Upper lobe of right lung (tissue), 1 donor: ENCODE data around the gene GOLGA2. TPM values are rescaled to one million over a fixed set of nuclear protein-coding genes. Genes with fewer than 3 reads are reported as not detected.

ENCODE experiments used
- ATAC-seq: fragments of 200-7000 bp; cut with Tn5 transposase; one replicate; pipeline ENCODE4 v1.9.1; 2020; ENCODE audit warnings: mild to moderate bottlenecking, moderate library complexity
- DNase-seq: peaks from one replicate; pipeline ENCODE4 v3.0.0-alpha.2; 2020
- H3K27ac ChIP-seq: fragments of 200-600 bp; one replicate; pipeline ENCODE4 v1.8.0; 2022
- H3K27me3 ChIP-seq: fragments of 200-600 bp; one replicate; pipeline ENCODE4 v1.8.0; 2022; ENCODE audit warnings: mild to moderate bottlenecking
- H3K36me3 ChIP-seq: fragments of 200-600 bp; one replicate; pipeline ENCODE4 v1.8.0; 2022
- H3K4me1 ChIP-seq: fragments of 200-600 bp; one replicate; pipeline ENCODE4 v1.8.0; 2022
- H3K4me3 ChIP-seq: fragments of 200-600 bp; one replicate; pipeline ENCODE4 v1.8.0; 2022; ENCODE audit warnings: mild to moderate bottlenecking
- H3K9me3 ChIP-seq: fragments of 200-600 bp; one replicate; pipeline ENCODE4 v1.8.0; 2022
- intact Hi-C: fragments of 100-400 bp; cut with DNase I; formaldehyde crosslinking; loops from one replicate; pipeline ENCODE4 v1.11.0; 2022
- total RNA-seq: library from RNA; stranded (reverse); fragmentation: NEBNext Ultra II Directional; extraction: Animal tissue kit (Norgen Biotek cat#: 25700); gene quantifications from one replicate; pipeline ENCODE4 v1.2.1, GENCODE V29; 2021
- TF ChIP-seq, protein P1 (sequence below): fragments of 200-600 bp; IDR thresholded peaks from one replicate; pipeline ENCODE4 v1.8.0; 2022; ENCODE audit warnings: antibody characterized with exemption
- donor health status: DM: no; HTN: yes; CAD: no; lungs with severe emphysema.

Gene GOLGA2
- total RNA-seq, 1 donor from 2014 or later, result 88.7 TPM

DNA sequence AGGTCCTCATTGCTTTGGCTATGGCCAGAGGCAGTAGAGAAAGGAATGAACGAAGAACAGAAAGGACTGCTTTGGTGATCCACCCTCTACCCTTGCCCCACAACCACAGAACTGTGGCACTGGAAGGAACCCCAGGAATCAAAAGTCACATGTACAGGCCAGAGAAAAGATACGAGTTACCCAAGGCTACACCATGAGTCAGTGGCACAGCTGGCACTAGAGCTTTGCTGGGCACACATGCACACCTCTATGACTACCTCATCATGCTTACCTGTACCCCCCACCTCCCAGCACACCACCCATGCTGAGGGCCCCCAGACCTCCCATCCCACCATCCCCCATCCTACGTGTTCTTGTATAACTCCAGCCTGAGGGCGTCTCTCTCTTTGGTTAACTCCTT is 13.1 kb downstream of the GOLGA2 start:
- TF ChIP-seq, protein P1, sequence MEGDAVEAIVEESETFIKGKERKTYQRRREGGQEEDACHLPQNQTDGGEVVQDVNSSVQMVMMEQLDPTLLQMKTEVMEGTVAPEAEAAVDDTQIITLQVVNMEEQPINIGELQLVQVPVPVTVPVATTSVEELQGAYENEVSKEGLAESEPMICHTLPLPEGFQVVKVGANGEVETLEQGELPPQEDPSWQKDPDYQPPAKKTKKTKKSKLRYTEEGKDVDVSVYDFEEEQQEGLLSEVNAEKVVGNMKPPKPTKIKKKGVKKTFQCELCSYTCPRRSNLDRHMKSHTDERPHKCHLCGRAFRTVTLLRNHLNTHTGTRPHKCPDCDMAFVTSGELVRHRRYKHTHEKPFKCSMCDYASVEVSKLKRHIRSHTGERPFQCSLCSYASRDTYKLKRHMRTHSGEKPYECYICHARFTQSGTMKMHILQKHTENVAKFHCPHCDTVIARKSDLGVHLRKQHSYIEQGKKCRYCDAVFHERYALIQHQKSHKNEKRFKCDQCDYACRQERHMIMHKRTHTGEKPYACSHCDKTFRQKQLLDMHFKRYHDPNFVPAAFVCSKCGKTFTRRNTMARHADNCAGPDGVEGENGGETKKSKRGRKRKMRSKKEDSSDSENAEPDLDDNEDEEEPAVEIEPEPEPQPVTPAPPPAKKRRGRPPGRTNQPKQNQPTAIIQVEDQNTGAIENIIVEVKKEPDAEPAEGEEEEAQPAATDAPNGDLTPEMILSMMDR, result no peak
- intact Hi-C loops, result no loop called here
- H3K4me1 ChIP-seq, result no peaks in the 10 kb centered on the region
- H3K9me3 ChIP-seq, result no peaks in the 10 kb centered on the region
- H3K4me3 ChIP-seq, result no peak overlapping the region
- no peak overlapping the region for H3K27ac ChIP-seq
- H3K27me3 ChIP-seq, result no peaks in the 10 kb centered on the region
- ATAC-seq (no peak), DNase-seq (no peak)
- peaks cover 97% of the 10 kb centered on the region for H3K36me3 ChIP-seq

DNA sequence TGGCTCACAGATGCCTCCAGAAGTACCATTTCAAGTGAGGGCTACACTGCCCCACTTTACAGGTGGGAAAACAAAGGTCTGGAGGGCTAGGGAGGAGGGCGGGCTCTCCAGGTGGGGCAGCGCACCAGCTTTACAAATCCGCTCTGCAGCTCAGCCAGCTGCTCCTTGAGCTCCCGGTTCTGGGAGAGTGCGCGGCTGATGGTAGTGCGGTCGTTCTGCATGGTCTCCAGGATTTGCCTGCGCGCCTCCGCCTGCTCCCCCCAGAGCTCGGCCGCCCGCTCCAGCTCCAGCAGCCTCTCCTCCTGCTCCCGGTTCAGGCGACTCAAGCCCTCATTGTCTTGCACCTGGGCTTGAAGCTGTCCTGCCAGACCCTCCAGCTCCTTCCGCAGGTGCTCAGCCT is 15.5 kb downstream of the GOLGA2 start:
- intact Hi-C loops, result no loop called here
- Histone ChIP-seq H3K27ac (no peak overlapping the region), H3K4me1 (no peaks in the 10 kb centered on the region), H3K4me3 (no peak overlapping the region), H3K9me3 (no peaks in the 10 kb centered on the region), H3K27me3 (no peaks in the 10 kb centered on the region), H3K36me3 (peaks cover 94% of the 10 kb centered on the region)
- TF ChIP-seq, protein P1, result no peak
- ATAC-seq (no peak), DNase-seq (no peak)

DNA sequence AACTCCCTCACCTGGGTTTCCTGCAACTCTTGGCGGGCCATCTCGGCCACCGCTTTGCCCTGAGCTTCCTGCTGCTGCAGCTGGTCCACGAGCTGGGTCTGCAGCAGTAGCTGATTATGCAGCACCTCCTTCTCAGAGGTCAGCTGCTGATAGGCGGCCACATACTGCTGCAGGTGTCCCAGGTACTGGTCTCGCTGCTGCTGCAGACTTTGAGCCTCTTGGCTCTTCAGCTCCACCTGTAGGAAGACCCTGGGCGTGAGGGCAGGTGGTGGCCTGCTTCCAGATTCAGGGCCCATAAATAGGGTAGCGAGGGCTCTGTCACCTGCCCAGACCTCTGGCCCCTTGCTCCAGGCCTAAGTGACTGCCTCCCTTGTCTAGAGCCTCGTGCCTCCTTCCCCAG is 16.7 kb downstream of the GOLGA2 start:
- TF ChIP-seq, protein P1, result no peak
- no peak overlapping the region for H3K4me3 ChIP-seq
- intact Hi-C loops, result no loop called here
- peaks cover 82% of the 10 kb centered on the region for H3K36me3 ChIP-seq
- H3K4me1 ChIP-seq, result no peaks in the 10 kb centered on the region
- DNase-seq, result no peak
- no peak overlapping the region for H3K27ac ChIP-seq
- no peak for ATAC-seq
- no peaks in the 10 kb centered on the region for H3K9me3 ChIP-seq
- no peaks in the 10 kb centered on the region for H3K27me3 ChIP-seq

DNA sequence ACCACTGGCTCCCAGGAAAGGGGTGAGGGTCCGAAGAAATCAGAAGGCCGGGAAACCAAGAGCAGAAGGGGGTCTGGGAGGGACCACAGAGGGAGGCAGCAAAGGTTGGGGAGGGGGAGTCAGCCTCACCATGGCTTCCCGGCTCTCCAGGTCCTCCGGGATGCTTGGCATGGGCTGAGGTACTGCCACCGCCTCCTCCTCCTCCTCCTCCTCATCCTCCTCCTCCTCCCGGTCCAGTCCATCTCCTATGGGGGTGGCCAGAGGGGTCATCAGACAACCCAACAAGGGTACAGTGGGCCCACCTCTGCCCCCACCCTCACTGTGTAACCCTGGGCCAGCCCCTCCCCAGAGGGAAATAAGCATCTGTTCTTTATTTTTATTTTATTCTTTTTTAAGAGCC is 17.5 kb downstream of the GOLGA2 start:
- Histone ChIP-seq H3K9me3 (no peaks in the 10 kb centered on the region), H3K27me3 (no peaks in the 10 kb centered on the region), H3K27ac (no peak overlapping the region), H3K4me1 (no peaks in the 10 kb centered on the region), H3K4me3 (no peak overlapping the region), H3K36me3 (peaks cover 75% of the 10 kb centered on the region)
- ATAC-seq (no peak), DNase-seq (no peak)
- TF ChIP-seq, protein P1, result no peak
- intact Hi-C loops, result no loop called here

DNA sequence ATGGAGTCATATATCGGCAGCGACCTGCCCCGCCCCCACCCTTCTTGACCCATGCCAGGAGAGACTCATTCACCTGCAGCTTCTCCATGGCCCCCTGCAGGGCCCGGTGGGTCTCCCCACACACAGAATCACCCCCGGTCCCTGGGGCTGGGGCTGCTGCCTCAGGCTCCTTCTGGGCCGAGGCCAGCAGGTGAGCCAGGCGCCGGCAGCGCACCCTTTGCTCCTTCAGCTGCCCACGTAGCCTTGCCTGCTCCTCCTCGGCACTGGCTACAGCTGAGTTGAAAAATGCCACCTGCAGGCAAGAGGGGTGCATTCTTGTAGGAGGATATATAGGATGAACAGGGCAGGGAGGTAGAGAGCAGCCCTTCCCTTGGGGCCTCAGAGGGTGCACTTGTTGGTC is 17.9 kb downstream of the GOLGA2 start:
- Histone ChIP-seq H3K4me3 (no peak overlapping the region), H3K27ac (no peak overlapping the region), H3K27me3 (no peaks in the 10 kb centered on the region), H3K9me3 (no peaks in the 10 kb centered on the region), H3K4me1 (no peaks in the 10 kb centered on the region), H3K36me3 (peaks cover 71% of the 10 kb centered on the region)
- no peak for DNase-seq
- no peak for ATAC-seq
- TF ChIP-seq, protein P1, result no peak
- intact Hi-C loops, result no loop called here
